BJ (cell line): ENCODE measurements around the gene GNAI2. TPM values are rescaled to one million over a fixed set of nuclear protein-coding genes. Genes with fewer than 3 reads are reported as not detected.

Source experiments
- CTCF ChIA-PET: fragments of 350-600 bp; formaldehyde crosslinking; extraction: SDS; loops from one replicate; lab custom pipeline; 2021; ENCODE audit warnings: antibody characterized with exemption, inconsistent platforms; lab: Yijun Ruan, JAX
- POLR2A ChIA-PET: fragments of 300-600 bp; sonication (Branson Sonifier 250); formaldehyde crosslinking; extraction: SDS; loops from one replicate; lab custom pipeline; 2021; ENCODE audit warnings: antibody characterized with exemption; lab: Charles Lee
- DNase-seq: peaks from one replicate; pipeline ENCODE4 v3.0.0-alpha.2; 2011; ENCODE audit warnings: low read depth
- H3K27me3 ChIP-seq: 2 replicates; pipeline ENCODE4 v1.6.0; 2011; ENCODE audit warnings: low read length; ENCODE audit not compliant: control insufficient read depth, insufficient read depth
- H3K36me3 ChIP-seq: 2 replicates; pipeline ENCODE4 v1.5.1; 2011; ENCODE audit warnings: low read length; ENCODE audit not compliant: control insufficient read depth, insufficient read depth
- H3K4me3 ChIP-seq: 2 replicates; pipeline ENCODE4 v1.5.1; 2011; ENCODE audit warnings: low read depth, mild to moderate bottlenecking, control low read depth, low read length
- polyA plus RNA-seq: library from polyadenylated mRNA; depleted of rRNA; stranded (reverse); fragments of >200 nt; gene quantifications from 2 replicates; pipeline ENCODE4 v1.2.3, GENCODE V29; 2011
- TF ChIP-seq, protein P1 (sequence below): IDR thresholded peaks from 2 replicates; pipeline ENCODE4 v1.5.1; 2011; ENCODE audit warnings: low read depth, mild to moderate bottlenecking, control low read depth, inconsistent platforms, low read length, moderate library complexity; ENCODE audit not compliant: insufficient read depth

GNAI2 gene
- polyA plus RNA-seq, 1 experiment, result 887 TPM

DNA sequence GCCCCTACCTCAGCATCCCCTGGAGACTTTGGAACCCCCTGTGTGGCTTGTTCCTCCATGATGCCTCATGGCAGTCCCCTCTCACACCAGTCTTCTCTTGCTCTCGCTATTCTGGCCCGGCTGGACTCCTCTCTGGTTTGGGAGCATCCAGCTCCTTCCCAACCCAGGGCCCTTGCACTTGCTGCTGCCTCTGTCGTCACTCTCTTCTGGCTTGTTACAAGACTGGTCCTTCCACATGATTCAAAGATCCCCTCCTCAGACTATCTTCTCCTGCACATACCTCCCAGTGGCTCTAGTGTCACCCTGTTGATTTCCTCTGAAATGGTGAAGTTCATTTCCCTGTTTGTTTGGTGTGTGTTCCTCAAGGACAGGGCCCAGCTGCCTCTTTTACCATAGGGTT is 6.5 kb upstream of the GNAI2 start:
- Histone ChIP-seq H3K4me3 (no peak overlapping the region), H3K27me3 (peaks cover 4% of the 10 kb centered on the region), H3K36me3 (no peaks in the 10 kb centered on the region)
- no peak for DNase-seq
- ChIA-PET POLR2A (no interaction called here), CTCF (interaction anchor here (1.0 to 17.7 kb wide), 9 partner anchors 10 to 109 kb away, joined by 4 to 378 read pairs (median 8); partner anchors contain the start of genes GNAT1 and SEMA3B)
- TF ChIP-seq, protein P1, sequence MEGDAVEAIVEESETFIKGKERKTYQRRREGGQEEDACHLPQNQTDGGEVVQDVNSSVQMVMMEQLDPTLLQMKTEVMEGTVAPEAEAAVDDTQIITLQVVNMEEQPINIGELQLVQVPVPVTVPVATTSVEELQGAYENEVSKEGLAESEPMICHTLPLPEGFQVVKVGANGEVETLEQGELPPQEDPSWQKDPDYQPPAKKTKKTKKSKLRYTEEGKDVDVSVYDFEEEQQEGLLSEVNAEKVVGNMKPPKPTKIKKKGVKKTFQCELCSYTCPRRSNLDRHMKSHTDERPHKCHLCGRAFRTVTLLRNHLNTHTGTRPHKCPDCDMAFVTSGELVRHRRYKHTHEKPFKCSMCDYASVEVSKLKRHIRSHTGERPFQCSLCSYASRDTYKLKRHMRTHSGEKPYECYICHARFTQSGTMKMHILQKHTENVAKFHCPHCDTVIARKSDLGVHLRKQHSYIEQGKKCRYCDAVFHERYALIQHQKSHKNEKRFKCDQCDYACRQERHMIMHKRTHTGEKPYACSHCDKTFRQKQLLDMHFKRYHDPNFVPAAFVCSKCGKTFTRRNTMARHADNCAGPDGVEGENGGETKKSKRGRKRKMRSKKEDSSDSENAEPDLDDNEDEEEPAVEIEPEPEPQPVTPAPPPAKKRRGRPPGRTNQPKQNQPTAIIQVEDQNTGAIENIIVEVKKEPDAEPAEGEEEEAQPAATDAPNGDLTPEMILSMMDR, result no peak

DNA sequence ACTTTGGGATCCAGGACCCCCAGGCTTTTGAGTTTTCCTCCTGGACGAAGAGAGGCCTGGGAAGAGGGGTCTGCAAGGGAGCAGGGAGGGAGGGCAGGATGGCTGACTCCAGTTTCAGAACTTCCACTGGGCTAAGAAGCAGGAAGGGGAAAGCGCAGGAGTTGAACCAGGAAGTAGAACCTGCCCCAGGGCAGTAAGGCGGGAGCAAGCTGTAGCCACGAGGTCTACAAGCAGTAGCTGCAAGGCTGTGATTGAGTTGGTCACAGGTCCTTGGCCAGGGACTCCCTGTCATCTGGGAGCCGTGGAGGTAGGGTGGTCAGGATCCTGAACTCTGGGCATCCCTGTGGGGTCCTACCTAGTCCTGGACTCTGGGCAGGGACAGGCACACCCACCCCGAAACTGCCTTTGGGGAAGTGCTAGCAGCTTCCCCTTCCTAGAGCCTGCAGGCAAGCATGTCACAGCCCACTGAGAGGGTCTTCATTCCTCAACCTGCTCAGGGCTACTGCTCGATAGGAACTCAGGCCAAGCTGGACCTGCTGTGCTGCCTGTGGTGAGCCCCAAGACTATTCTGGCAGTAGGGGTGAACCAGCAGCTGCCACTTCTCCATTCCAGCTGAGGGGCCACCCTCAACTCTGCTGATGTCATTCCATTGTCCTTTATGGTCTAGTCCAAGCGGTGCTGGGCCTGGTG is 5.8 kb upstream of the GNAI2 start:
- CTCF ChIA-PET, result interaction anchor here (1.5 to 17.7 kb wide), 6 partner anchors 16 to 110 kb away, joined by 3 to 378 read pairs (median 8); partner anchors contain the start of gene GNAT1
- POLR2A ChIA-PET, result no interaction called here
- peaks cover 1% of the 10 kb centered on the region; the same call in 1 of the 2 replicates for H3K27me3 ChIP-seq
- DNase-seq, result no peak
- TF ChIP-seq, protein P1, result no peak
- no peaks in the 10 kb centered on the region for H3K36me3 ChIP-seq
- no peak overlapping the region for H3K4me3 ChIP-seq

DNA sequence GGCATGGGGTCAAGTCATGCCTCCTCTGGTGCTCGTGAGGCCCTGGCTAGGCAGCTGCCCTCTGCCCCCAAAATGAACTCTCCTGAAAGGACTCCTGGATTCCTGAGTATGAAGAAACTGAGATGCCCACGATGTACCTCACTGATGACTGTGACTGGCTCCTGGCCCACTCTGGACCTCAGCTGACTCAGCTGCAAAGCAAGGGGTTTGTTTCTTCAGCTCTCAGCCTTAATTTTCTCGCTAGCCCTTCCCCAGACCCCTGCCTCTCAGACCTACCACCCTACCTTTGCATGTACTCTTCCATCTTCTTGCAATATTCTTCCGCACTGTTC is 5.2 kb upstream of the GNAI2 start:
- TF ChIP-seq, protein P1, result no peak
- DNase-seq, result no peak

DNA sequence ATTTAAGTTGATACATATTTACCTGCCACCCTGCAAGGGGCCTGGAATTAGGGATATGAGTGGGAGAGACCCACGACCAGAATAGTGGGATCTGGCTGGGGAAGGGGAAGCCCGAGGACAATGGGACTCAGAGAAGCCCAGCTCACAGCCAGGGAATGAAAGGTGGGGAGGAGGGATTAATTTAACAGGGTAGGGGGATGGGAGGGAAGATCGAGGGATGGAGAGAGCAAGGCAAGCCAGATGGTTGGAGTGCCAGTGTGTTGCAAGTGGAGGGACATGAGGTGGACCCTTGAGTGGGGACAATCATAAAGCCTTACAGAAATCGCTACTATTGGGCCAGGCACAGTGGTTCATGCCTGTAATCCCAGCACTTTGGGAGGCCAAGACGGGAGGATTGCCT is 4.4 kb upstream of the GNAI2 start:
- H3K4me3 ChIP-seq, result no peak overlapping the region
- DNase-seq, result no peak
- no peaks in the 10 kb centered on the region for H3K27me3 ChIP-seq
- no peaks in the 10 kb centered on the region for H3K36me3 ChIP-seq
- CTCF ChIA-PET, result interaction anchor here (1.5 to 6.1 kb wide), 4 partner anchors 15 to 92 kb away, joined by 3 to 114 read pairs (median 10); no protein-coding TSS in a partner anchor
- TF ChIP-seq, protein P1, result no peak
- POLR2A ChIA-PET, result no interaction called here

More for the DNA sequence above, 5.2 kb upstream of the GNAI2 start:
- Histone ChIP-seq H3K27me3 (no peaks in the 10 kb centered on the region), H3K36me3 (no peaks in the 10 kb centered on the region), H3K4me3 (no peak overlapping the region)
- CTCF ChIA-PET, result interaction anchor here (1.5 to 17.7 kb wide), 5 partner anchors 16 to 110 kb away, joined by 3 to 378 read pairs (median 13); partner anchors contain the start of gene GNAT1
- POLR2A ChIA-PET, result no interaction called here

DNA sequence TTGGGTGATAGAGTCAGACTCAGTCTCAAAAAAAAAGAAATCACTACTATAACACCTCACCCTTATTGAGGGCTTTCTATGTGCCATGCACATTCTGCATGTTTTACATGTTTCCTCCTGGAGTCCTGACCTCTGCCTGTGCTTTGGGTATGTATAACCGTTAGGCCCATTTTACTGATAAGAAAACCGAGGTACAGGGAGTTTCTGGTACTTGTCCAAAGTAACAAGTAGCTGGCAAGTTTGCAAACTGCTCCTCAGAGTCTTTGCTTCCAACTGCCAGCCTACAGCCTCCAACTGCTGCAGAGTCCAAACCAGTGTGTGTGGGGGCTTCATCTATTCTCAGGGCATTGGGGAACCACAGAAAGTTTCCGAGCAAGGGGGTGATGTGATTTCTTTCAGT is 3.7 kb upstream of the GNAI2 start:
- POLR2A ChIA-PET, result no interaction called here
- TF ChIP-seq, protein P1, result no peak
- Histone ChIP-seq H3K36me3 (no peaks in the 10 kb centered on the region), H3K4me3 (no peak overlapping the region), H3K27me3 (no peaks in the 10 kb centered on the region)
- DNase-seq, result no peak
- CTCF ChIA-PET, result interaction anchor here (1.7 kb wide), 1 partner anchor 28 kb away, joined by 8 read pairs; no protein-coding TSS in a partner anchor
